HEK293 (cell line): ENCODE results near the gene SEMA3A.

Experiments
- CTCF ChIA-PET: fragments of 350-600 bp; formaldehyde crosslinking; extraction: SDS; loops from one replicate; lab custom pipeline; 2021; ENCODE audit warnings: antibody characterized with exemption; lab: Yijun Ruan, JAX
- POLR2A ChIA-PET: fragments of 300-600 bp; formaldehyde crosslinking; extraction: SDS; loops from one replicate; lab custom pipeline; 2020; ENCODE audit warnings: antibody characterized with exemption, inconsistent platforms; lab: Yijun Ruan, JAX
- H3K27ac ChIP-seq: fragments of 200-500 bp; sonication (Bioruptor generic); 2 replicates; pipeline ENCODE4 v1.5.1; 2014; ENCODE audit warnings: low read depth, low read length, control low read depth, inconsistent platforms; ENCODE audit errors: extremely low read depth
- H3K36me3 ChIP-seq, 2 experiments: fragments of 200-500 bp in 1 of 2; sonication (Bioruptor generic) in 1 of 2; 1 replicate in 1 of 2; 2 replicates in 1 of 2; pipeline ENCODE4 v1.5.1; 2014 to 2017; ENCODE audit warnings: inconsistent platforms in 2 of 2, low read length in 2 of 2; ENCODE audit not compliant: control insufficient read depth in 2 of 2, insufficient read depth in 1 of 2
- H3K4me1 ChIP-seq: fragments of 200-500 bp; sonication (Bioruptor generic); 2 replicates; pipeline ENCODE4 v1.5.1; 2014; ENCODE audit warnings: mild to moderate bottlenecking, low read length, inconsistent platforms; ENCODE audit not compliant: control insufficient read depth, insufficient read depth
- H3K4me3 ChIP-seq: 2 replicates; pipeline ENCODE4 v1.5.1; 2011; ENCODE audit warnings: low read depth, mild to moderate bottlenecking, control low read depth, low read length, moderate library complexity
- H3K9me3 ChIP-seq: fragments of 200-500 bp; sonication (Bioruptor generic); 2 replicates; pipeline ENCODE4 v1.5.1; 2014; ENCODE audit warnings: low read depth, low read length, inconsistent platforms; ENCODE audit not compliant: control insufficient read depth, insufficient read depth
- IKZF3 ChIP-seq: fragments of 450-650 bp; IDR thresholded peaks from 2 replicates; pipeline ENCODE4 v1.5.0; 2018; ENCODE audit warnings: missing biosample characterization, mild to moderate bottlenecking, missing genetic modification characterization, moderate library complexity
- KLF1 ChIP-seq: fragments of 450-650 bp; formaldehyde crosslinking; IDR thresholded peaks from 2 replicates; pipeline ENCODE4 v1.5.1; 2016; ENCODE audit warnings: missing biosample characterization, missing genetic modification characterization
- KLF10 ChIP-seq: fragments of 450-650 bp; IDR thresholded peaks from 2 replicates; pipeline ENCODE4 v1.5.1; 2018; ENCODE audit warnings: missing biosample characterization, mild to moderate bottlenecking, missing genetic modification characterization
- KLF8 ChIP-seq: fragments of 450-650 bp; formaldehyde crosslinking; IDR thresholded peaks from 2 replicates; pipeline ENCODE4 v1.5.1; 2016; ENCODE audit warnings: missing biosample characterization, missing genetic modification characterization
- PRDM10 ChIP-seq: fragments of 450-650 bp; formaldehyde crosslinking; IDR thresholded peaks from 2 replicates; pipeline ENCODE4 v1.5.1; 2016; ENCODE audit warnings: missing biosample characterization, missing genetic modification characterization
- YY2 ChIP-seq: fragments of 450-650 bp; formaldehyde crosslinking; IDR thresholded peaks from 2 replicates; pipeline ENCODE4 v1.5.1; 2016; ENCODE audit warnings: missing biosample characterization, missing genetic modification characterization
- ZBTB11 ChIP-seq: fragments of 450-650 bp; formaldehyde crosslinking; conservative IDR thresholded peaks from 2 replicates; pipeline ENCODE4 v1.5.1; 2016; ENCODE audit warnings: low read depth, missing biosample characterization, missing genetic modification characterization
- ZBTB20 ChIP-seq: fragments of 450-650 bp; formaldehyde crosslinking; IDR thresholded peaks from 2 replicates; pipeline ENCODE4 v1.5.1; 2016; ENCODE audit warnings: missing biosample characterization, missing genetic modification characterization
- ZBTB7A ChIP-seq: fragments of 450-650 bp; formaldehyde crosslinking; IDR thresholded peaks from 2 replicates; pipeline ENCODE4 v1.5.1; 2016; ENCODE audit warnings: low read depth, missing biosample characterization, missing genetic modification characterization
- ZFP41 ChIP-seq: fragments of 450-650 bp; formaldehyde crosslinking; IDR thresholded peaks from 2 replicates; pipeline ENCODE4 v1.5.1; 2016; ENCODE audit warnings: missing biosample characterization, missing genetic modification characterization, borderline replicate concordance
- ZNF214 ChIP-seq: fragments of 450-650 bp; formaldehyde crosslinking; IDR thresholded peaks from 2 replicates; pipeline ENCODE4 v1.5.1; 2017; ENCODE audit warnings: missing biosample characterization, mild to moderate bottlenecking, missing genetic modification characterization, borderline replicate concordance
- ZNF24 ChIP-seq: fragments of 450-650 bp; formaldehyde crosslinking; IDR thresholded peaks from 2 replicates; pipeline ENCODE4 v1.5.1; 2016; ENCODE audit warnings: missing biosample characterization, missing genetic modification characterization
- ZNF404 ChIP-seq: fragments of 450-650 bp; formaldehyde crosslinking; IDR thresholded peaks from 2 replicates; pipeline ENCODE4 v1.5.1; 2017; ENCODE audit warnings: missing biosample characterization, missing genetic modification characterization
- ZNF449 ChIP-seq: fragments of 450-650 bp; formaldehyde crosslinking; IDR thresholded peaks from 2 replicates; pipeline ENCODE4 v1.5.1; 2017; ENCODE audit warnings: missing biosample characterization, mild to moderate bottlenecking, missing genetic modification characterization, moderate library complexity
- ZNF488 ChIP-seq: fragments of 450-650 bp; formaldehyde crosslinking; IDR thresholded peaks from 2 replicates; pipeline ENCODE4 v1.5.1; 2016; ENCODE audit warnings: missing biosample characterization, missing genetic modification characterization
- ZNF518A ChIP-seq: fragments of 450-650 bp; formaldehyde crosslinking; conservative IDR thresholded peaks from 2 replicates; pipeline ENCODE4 v1.5.1; 2016; ENCODE audit warnings: low read depth, missing biosample characterization, missing genetic modification characterization
- ZNF544 ChIP-seq: fragments of 450-650 bp; formaldehyde crosslinking; IDR thresholded peaks from 2 replicates; pipeline ENCODE4 v1.5.0; 2017; ENCODE audit warnings: missing biosample characterization, missing genetic modification characterization
- ZNF571 ChIP-seq: fragments of 450-650 bp; formaldehyde crosslinking; IDR thresholded peaks from 2 replicates; pipeline ENCODE4 v1.5.0; 2017; ENCODE audit warnings: missing biosample characterization, missing genetic modification characterization
- ZNF626 ChIP-seq: fragments of 450-650 bp; sonication (Bioruptor Pico); formaldehyde crosslinking; IDR thresholded peaks from 2 replicates; pipeline ENCODE4 v1.5.1; 2018; ENCODE audit warnings: missing biosample characterization, missing genetic modification characterization, inconsistent platforms
- ZNF701 ChIP-seq: fragments of 450-650 bp; formaldehyde crosslinking; IDR thresholded peaks from 2 replicates; pipeline ENCODE4 v1.5.1; 2016; ENCODE audit warnings: missing biosample characterization, missing genetic modification characterization

Gene SEMA3A

GRCh38 chr7:83925860-83926259 lies 268.7 kb downstream of the SEMA3A start:
- CTCF ChIA-PET, result interaction anchor here (1.4 to 1.5 kb wide), 2 partner anchors 10 kb away, joined by 5 read pairs; no protein-coding TSS in a partner anchor

More at GRCh38 chr7:83925860-83926259, 268.7 kb downstream of the SEMA3A start:
- Histone ChIP-seq H3K36me3 (no peaks in the 10 kb centered on the region), H3K4me3 (no peak overlapping the region), H3K4me1 (no peaks in the 10 kb centered on the region), H3K27ac (no peak overlapping the region), H3K9me3 (no peaks in the 10 kb centered on the region)
- POLR2A ChIA-PET, result no interaction called here
- TF ChIP-seq ZNF214 (tag by site-specific recombination) (no peak), ZBTB11 (tag by site-specific recombination) (no peak), ZNF449 (no peak), KLF1 (tag by site-specific recombination) (no peak), PRDM10 (tag by site-specific recombination) (no peak), IKZF3 (no peak), ZNF24 (tag by site-specific recombination) (no peak), ZFP41 (tag by site-specific recombination) (no peak), YY2 (tag by site-specific recombination) (no peak), ZNF701 (no peak), ZNF571 (tag by site-specific recombination) (no peak), ZNF544 (tag by site-specific recombination) (no peak), ZNF626 (no peak), ZNF488 (no peak), ZNF518A (tag by site-specific recombination) (no peak), ZBTB7A (tag by site-specific recombination) (no peak), ZBTB20 (tag by site-specific recombination) (no peak), KLF8 (tag by site-specific recombination) (no peak), ZNF404 (no peak), KLF10 (tag by site-specific recombination) (no peak)
